GM19238 (cell line): ENCODE measurements around the gene ACOT13.
"Not testable (repeated sequence)": the region's sequence is repeated elsewhere in the genome, so short reads cannot be mapped to it uniquely, and the experiment has no call there.

Experiments used
- DNase-seq: peaks from one replicate; pipeline ENCODE4 v3.0.0; 2011; ENCODE audit warnings: low spot score; ENCODE audit not compliant: insufficient read length

ACOT13 gene

GRCh38 chr6:24666641-24667377 lies at the start of gene ACOT13, which contains the start of gene TDP2:
Gene ACOT13, plus strand, starts transcription at chr6:24667077. Its CDS starts 187 bp downstream, at chr6:24667264.
Gene TDP2, minus strand, starts transcription at chr6:24666899. Its CDS starts 37 bp downstream, at chr6:24666862.
- peak; percentile 85 for DNase-seq

GRCh38 chr6:24619661-24620060 lies 47.2 kb upstream of the ACOT13 start:
- no peak for DNase-seq

DNA sequence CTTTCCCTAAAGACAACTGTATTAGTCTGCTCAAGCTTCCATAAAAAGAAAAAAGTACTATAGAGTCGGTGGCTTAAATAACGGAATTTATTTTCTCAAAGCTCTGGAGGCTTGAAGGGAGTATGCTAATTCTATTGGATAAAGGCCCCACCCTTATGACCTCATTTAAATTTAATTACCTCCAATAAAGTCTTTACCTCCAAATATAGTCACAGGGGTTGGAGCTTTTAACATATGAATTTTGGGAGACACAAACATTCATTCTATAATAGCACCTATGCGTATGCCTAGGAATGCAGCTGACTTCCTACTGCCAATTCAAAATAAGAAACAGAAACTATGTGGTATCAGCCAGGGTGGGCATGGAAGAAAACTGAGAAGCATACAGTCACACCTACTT lies 46.2 kb upstream of the ACOT13 start:
- DNase-seq, result no peak

- DNase-seq, result no peak
Observed at GRCh38 chr6:24621626-24622289, 45.1 kb upstream of the ACOT13 start.

- DNase-seq, result no peak
Observed at GRCh38 chr6:24630856-24631505, 35.9 kb upstream of the ACOT13 start.

DNA sequence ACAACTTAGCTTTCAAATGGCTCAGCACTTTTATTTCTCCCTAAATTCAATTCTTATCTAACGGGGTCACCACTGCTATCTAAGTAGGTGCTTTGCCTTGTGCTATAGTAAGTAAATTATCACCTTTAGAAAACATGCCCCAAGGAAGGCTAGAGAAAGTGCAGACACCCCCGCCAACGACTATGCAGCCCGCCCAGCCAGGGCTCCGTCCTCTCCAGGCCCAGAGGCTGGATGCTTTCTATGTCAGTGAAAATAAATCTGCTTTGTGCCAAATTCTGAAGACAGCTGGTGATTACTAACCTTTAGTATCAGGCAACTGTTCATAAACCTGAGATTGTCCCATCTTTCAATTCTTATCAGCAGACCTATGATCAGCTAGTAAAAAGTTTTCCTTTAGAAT lies 35.2 kb upstream of the ACOT13 start:
- DNase-seq, result no peak

- no peak for DNase-seq
Observed at GRCh38 chr6:24632573-24632972, 34.3 kb upstream of the ACOT13 start.

DNA sequence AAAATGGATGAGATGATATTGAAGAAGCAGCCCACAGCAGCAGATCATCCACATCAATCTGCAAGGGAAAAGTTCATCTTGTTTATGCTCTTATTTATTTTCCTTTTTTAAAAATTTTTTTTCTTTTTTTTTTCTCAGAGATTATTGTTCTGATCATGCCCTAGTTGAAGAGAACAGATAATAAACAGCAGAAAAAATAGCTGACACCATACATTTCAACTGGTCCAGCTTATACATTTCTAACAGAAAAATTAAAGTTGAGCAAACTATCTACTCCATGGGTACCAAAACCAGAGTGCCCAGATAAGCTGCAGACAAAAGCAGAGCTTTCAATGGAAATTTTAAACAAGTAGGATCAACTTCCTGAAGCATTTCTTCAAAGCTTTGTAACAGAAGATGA lies 30.2 kb upstream of the ACOT13 start:
- DNase-seq, result no peak

- DNase-seq, result no peak
Observed at GRCh38 chr6:24640166-24640565, 26.7 kb upstream of the ACOT13 start.

GRCh38 chr6:24640631-24641030 lies 26.2 kb upstream of the ACOT13 start:
- not testable (repeated sequence) for DNase-seq

GRCh38 chr6:24642061-24642460 lies 24.8 kb upstream of the ACOT13 start:
- DNase-seq, result no peak

DNA sequence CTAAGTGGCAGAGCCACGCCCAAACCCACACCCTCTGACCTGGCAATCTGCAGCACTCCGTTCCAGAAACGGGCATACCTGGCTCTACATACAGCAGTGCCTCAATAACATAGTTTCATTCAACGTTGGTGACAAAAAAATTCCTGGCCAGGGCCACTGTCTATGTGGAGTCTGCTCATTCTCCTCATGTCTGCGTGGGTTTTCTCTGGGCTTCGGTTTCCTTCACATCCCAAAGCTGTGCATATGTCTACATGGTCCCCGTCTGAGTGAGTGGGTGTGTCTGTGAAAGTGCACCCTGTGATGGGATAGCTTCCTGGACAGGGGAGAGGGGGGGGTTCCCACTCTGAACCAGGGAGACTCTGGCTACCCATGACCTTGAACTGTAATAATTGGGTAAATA lies 23.0 kb upstream of the ACOT13 start:
- DNase-seq, result no peak

DNA sequence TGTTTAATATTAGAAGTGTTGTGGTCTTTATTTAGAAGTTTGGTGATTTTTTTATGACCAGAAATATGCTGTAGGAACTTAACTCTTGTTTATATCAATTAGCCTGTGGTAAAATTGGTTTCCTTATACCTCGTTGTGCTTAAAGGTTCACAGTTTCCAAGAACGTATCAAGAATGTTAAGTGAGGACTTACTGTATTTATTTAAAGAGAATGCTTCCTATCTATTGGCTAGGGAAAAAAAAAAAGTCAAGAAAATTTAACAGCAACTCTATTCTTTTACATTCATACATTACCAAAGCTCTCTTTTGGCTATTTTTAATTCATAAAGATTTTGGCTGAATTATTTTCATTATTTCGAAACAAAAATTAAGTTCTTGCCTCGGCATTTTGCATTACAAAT lies 22.5 kb upstream of the ACOT13 start:
- no peak for DNase-seq

- DNase-seq, result no peak
Observed at GRCh38 chr6:24646771-24647170, 20.1 kb upstream of the ACOT13 start.

DNA sequence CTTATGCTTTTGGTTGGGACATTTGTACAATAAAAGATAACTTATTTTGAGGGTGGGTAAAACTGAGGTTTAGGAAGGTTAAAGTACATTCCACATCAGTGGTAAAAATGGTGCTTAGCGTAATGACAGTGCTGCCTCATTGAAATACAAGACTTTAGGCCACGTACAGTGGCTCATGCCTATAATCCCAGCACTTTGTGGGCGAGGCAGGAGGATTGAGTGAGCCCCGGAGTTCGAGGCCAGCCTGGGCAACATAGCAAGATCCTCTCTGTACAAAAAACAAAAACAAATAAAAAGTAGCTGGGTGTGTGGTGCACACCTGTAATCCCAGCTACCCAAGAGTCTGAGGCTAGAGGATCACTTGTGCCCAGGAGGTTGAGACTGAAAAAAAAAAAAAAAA lies 18.6 kb upstream of the ACOT13 start:
- no peak for DNase-seq

DNA sequence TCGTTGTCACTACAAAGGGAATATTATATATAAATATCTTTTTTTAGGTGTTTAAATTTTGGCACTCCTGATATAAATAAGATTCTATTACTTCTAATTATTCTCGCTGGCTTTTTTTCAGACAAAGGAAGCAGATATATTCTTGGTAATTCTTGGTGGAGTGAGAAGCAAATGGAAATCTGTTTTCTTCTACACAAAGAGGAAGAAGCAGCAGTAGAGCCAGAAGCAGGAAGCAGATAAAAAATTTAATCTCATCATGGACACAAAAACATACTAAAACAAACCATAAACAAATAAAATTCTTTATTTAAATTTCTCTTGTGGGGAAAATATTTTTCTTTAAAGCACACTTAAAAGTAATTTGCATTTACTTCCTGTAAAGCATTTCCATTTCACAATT lies 17.2 kb upstream of the ACOT13 start:
- DNase-seq, result no peak

- no peak for DNase-seq
Observed at GRCh38 chr6:24650365-24650764, 16.5 kb upstream of the ACOT13 start.

GRCh38 chr6:24655215-24655614 lies 11.7 kb upstream of the ACOT13 start:
- no peak for DNase-seq

- DNase-seq, result no peak
Observed at GRCh38 chr6:24658573-24659560, 8.0 kb upstream of the ACOT13 start.

GRCh38 chr6:24659561-24659960 lies 7.3 kb upstream of the ACOT13 start:
- no peak for DNase-seq

GRCh38 chr6:24660105-24660504 lies 6.8 kb upstream of the ACOT13 start:
- no peak for DNase-seq
